Uterus (tissue), 4 donors: ENCODE results near the gene CADPS2. TPM values are rescaled to one million over a fixed set of nuclear protein-coding genes. Genes with fewer than 3 reads are reported as not detected.

Source experiments
- DNase-seq, 2 donors: peaks; one replicate each; pipeline ENCODE4 v3.0.0-alpha.2; 2019 to 2020
- H3K27ac ChIP-seq, 2 donors: fragments of 200-600 bp; sonication (generic); 1 replicate in 1 of 2; 2 replicates in 1 of 2; pipeline ENCODE4 v1.5.1; 2016 to 2018
- H3K27me3 ChIP-seq, 2 donors: fragments of 200-600 bp; sonication (generic); one replicate each; pipeline ENCODE4 v1.5.1; 2018 to 2019; ENCODE audit warnings: control low read depth in 1 of 2
- H3K36me3 ChIP-seq, 2 donors: fragments of 200-600 bp; sonication (generic); one replicate each; pipeline ENCODE4 v1.5.1; 2019; ENCODE audit warnings: control low read depth in 1 of 2
- H3K4me1 ChIP-seq, 2 donors: fragments of 200-600 bp; sonication (generic); one replicate each; pipeline ENCODE4 v1.5.1; 2018 to 2019; ENCODE audit warnings: control low read depth in 1 of 2
- H3K4me3 ChIP-seq, 2 donors: fragments of 200-600 bp; sonication (generic); 1 replicate in 1 of 2; 2 replicates in 1 of 2; pipeline ENCODE4 v1.5.1; 2018 to 2019; ENCODE audit warnings: mild to moderate bottlenecking in 1 of 2
- H3K9me3 ChIP-seq, 2 donors: fragments of 200-600 bp; sonication (generic); one replicate each; pipeline ENCODE4 v1.5.1; 2019; ENCODE audit warnings: control low read depth in 1 of 2
- POLR2A ChIP-seq, 2 donors: fragments of 450-650 bp; IDR thresholded peaks; one replicate each; pipeline ENCODE4 v1.6.1; 2016; ENCODE audit warnings: antibody characterized with exemption in 2 of 2, mild to moderate bottlenecking in 1 of 2, moderate library complexity in 1 of 2
- intact Hi-C: fragments of 100-400 bp; cut with DNase I; formaldehyde crosslinking; loops from one replicate; pipeline ENCODE4 v1.15.1; 2023; ENCODE audit warnings: low total_unique reads
- total RNA-seq, 4 donors: library from RNA; depleted of rRNA in 3 of 4; stranded (reverse); fragments of >200 nt in 3 of 4; gene quantifications; one replicate each; pipeline versions ENCODE4 v1.1.0 to v1.2.4, GENCODE V29; 2014 to 2023
- TF ChIP-seq, protein P1 (sequence below), 4 experiments: fragments of 200-600 bp in 2 of 4; fragments of 450-650 bp in 2 of 4; sonication (generic) in 2 of 4; IDR thresholded peaks; one replicate each; pipeline ENCODE4 v1.5.1; 2016 to 2019; ENCODE audit warnings: antibody characterized with exemption in 4 of 4, mild to moderate bottlenecking in 2 of 4, moderate library complexity in 1 of 4
- donor health status: DM: yes; HTN: yes; CAD: no.

The CADPS2 gene
- total RNA-seq, 4 donors from 2014 or later = 11.5 to 119 (median 36.8) TPM

DNA sequence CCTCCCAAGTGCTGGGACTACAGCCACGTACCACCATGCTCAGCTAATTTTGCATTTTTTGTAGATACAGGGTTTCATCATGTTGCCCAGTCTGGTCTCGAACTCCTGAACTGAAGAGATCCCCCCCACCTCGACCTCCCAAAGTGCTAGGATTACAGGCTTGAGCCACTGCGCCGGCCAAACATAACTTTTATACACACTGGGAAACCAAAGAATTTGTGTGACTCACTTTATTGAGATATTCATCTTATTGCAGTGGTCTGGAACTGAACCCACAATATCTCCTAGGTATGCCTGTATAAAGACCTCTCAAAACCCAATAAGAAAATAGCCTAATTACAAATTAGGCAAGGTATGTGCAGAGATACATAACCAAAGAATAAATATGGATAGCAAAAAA, 399.1 kb downstream of the CADPS2 start:
- Histone ChIP-seq H3K36me3 (no peaks in the 10 kb centered on the region), H3K4me3 (no peak overlapping the region), H3K4me1 (no peaks in the 10 kb centered on the region), H3K27me3 (no peaks in the 10 kb centered on the region), H3K9me3 (no peaks in the 10 kb centered on the region), H3K27ac (no peak overlapping the region)
- intact Hi-C loops = no loop called here
- TF ChIP-seq, protein P1, sequence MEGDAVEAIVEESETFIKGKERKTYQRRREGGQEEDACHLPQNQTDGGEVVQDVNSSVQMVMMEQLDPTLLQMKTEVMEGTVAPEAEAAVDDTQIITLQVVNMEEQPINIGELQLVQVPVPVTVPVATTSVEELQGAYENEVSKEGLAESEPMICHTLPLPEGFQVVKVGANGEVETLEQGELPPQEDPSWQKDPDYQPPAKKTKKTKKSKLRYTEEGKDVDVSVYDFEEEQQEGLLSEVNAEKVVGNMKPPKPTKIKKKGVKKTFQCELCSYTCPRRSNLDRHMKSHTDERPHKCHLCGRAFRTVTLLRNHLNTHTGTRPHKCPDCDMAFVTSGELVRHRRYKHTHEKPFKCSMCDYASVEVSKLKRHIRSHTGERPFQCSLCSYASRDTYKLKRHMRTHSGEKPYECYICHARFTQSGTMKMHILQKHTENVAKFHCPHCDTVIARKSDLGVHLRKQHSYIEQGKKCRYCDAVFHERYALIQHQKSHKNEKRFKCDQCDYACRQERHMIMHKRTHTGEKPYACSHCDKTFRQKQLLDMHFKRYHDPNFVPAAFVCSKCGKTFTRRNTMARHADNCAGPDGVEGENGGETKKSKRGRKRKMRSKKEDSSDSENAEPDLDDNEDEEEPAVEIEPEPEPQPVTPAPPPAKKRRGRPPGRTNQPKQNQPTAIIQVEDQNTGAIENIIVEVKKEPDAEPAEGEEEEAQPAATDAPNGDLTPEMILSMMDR (IDR thresholded peaks at IDR 0.05) = no peak
- TF ChIP-seq POLR2A (IDR thresholded peaks at IDR 0.05) = no peak
- no peak for DNase-seq

DNA sequence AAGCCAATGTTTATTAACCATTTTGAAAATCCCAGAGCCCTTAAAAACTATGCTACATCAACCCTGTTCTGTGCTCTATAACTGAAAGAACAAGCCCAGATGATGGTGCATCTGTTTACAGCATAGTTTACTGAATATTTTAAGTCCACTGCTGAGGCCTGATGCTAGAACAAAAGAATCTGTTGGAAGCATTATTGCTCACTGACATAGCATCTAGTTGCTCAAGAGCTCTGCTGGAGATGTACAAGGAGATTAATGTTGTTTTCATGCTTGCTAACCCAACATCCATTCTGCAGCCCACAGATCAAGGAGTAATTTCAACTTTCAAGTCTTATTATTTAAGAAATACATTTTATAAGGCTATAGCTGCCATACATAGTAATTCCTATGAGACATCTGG, 400.4 kb downstream of the CADPS2 start:
- DNase-seq = no peak
- H3K4me1 ChIP-seq = no peaks in the 10 kb centered on the region
- no peak overlapping the region for H3K4me3 ChIP-seq
- H3K27me3 ChIP-seq = no peaks in the 10 kb centered on the region
- no peak overlapping the region for H3K27ac ChIP-seq
- TF ChIP-seq POLR2A (IDR thresholded peaks at IDR 0.05) = no peak
- TF ChIP-seq, protein P1 (IDR thresholded peaks at IDR 0.05) = no peak
- H3K9me3 ChIP-seq = no peaks in the 10 kb centered on the region
- intact Hi-C loops = no loop called here
- no peaks in the 10 kb centered on the region for H3K36me3 ChIP-seq

DNA sequence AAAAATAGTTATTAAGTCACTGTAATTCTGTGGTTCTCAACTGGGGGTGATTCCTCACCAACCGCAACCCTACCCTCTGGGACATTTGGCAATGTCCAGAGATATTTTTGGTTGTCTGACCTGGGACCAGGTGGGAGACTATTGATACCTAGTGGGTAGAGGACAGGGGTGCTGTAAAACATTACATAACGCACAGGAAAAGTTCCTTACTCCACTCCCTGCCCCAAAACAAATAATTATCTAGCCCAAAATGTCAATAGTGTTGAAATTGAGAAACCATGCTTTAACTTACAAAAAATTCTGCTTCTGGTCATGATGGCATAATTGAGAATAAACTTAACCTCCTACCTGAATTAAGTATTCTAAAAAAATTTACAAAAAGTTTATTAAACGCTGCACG, 404.0 kb downstream of the CADPS2 start:
- intact Hi-C loops = no loop called here
- H3K4me3 ChIP-seq = no peak overlapping the region
- H3K9me3 ChIP-seq = no peaks in the 10 kb centered on the region
- TF ChIP-seq, protein P1 (IDR thresholded peaks at IDR 0.05) = no peak
- no peak for TF ChIP-seq POLR2A (IDR thresholded peaks at IDR 0.05)
- no peak overlapping the region for H3K27ac ChIP-seq
- no peak for DNase-seq
- H3K36me3 ChIP-seq = no peaks in the 10 kb centered on the region
- H3K4me1 ChIP-seq = no peaks in the 10 kb centered on the region
- H3K27me3 ChIP-seq = no peaks in the 10 kb centered on the region

DNA sequence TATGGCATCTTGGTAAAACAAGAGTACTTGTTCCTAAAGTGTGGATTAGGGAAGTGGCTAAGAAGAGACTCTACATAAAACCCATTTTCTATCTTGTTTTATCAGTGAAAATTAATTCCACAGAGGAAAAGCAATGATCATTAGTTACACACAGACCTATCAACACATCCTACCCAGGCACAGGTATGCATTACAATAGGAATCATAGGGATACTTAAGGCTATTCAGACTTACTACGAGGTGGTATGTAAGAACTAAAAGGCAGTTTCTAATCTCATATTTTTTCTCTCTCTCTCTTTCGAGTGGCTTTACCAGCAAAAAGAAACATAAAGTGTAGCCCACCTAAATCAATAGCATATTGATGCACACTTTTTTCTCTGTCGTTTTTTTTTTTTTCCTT, 415.4 kb downstream of the CADPS2 start:
- intact Hi-C loops = no loop called here

DNA sequence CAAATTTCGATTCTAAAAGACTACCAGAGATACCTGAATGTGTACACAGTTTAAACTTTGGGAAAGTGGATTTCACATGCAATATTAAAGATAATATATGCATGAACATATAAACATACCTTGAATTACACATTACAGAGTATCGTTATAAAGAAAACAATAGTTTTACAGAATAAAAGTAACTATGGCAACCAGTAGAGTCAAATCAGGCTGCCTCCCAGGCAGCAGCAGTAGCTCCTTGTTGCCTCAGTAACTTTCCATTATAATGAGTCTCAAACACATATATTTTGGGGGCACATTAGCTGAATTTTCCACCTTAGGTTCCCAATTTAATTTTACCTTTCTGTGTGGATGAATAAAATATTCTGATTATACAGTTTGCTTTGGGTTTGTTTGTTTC, 417.3 kb downstream of the CADPS2 start:
- Histone ChIP-seq H3K36me3 (no peaks in the 10 kb centered on the region), H3K27ac (no peak overlapping the region), H3K4me3 (no peak overlapping the region), H3K4me1 (no peaks in the 10 kb centered on the region), H3K9me3 (no peaks in the 10 kb centered on the region), H3K27me3 (no peaks in the 10 kb centered on the region)
- no peak for DNase-seq
- intact Hi-C loops = no loop called here
- TF ChIP-seq, protein P1 (IDR thresholded peaks at IDR 0.05) = no peak
- no peak for TF ChIP-seq POLR2A (IDR thresholded peaks at IDR 0.05)

More for the DNA sequence above, 415.4 kb downstream of the CADPS2 start:
- no peaks in the 10 kb centered on the region for H3K4me1 ChIP-seq
- no peaks in the 10 kb centered on the region for H3K27me3 ChIP-seq
- DNase-seq = no peak
- no peak for TF ChIP-seq POLR2A (IDR thresholded peaks at IDR 0.05)
- TF ChIP-seq, protein P1 (IDR thresholded peaks at IDR 0.05) = no peak
- H3K9me3 ChIP-seq = no peaks in the 10 kb centered on the region
- H3K4me3 ChIP-seq = no peak overlapping the region
- H3K27ac ChIP-seq = no peak overlapping the region
- H3K36me3 ChIP-seq = no peaks in the 10 kb centered on the region
